ENCODE data around the gene KIF23. TPM values are rescaled to one million over a fixed set of nuclear protein-coding genes. Genes with fewer than 3 reads are reported as not detected.

The KIF23 gene
- total and polyA plus RNA-seq, 2 donors (not counting 1 experiment from before 2014, with no cell fraction given): 16.5 to 19.4 TPM

DNA sequence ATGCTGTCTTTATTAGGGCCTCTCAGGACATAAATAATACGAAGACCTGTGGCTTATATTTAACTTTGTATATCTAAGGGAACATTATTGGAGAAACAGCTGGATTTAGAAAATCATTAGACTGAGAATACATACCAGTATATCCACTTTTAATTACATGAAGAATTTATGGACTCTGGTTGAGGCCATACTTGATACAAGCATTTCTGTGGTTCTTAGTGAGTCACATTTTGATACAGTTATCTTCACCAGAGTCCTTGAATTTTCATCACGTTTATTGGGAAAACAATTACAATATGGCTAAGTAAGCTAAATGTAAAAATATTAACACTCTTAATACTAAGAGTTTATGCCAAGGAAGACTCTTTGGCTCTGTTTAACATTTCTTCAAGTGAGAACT lies 9.9 kb downstream of the KIF23 start:
- peaks cover 5% of the 10 kb centered on the region for H3K36me3 ChIP-seq (ENCODE audit: control insufficient read depth, insufficient read depth, low read length)
- TF ChIP-seq EZH2 (IDR thresholded peaks at IDR 0.05; ENCODE audit: low read length, missing control alignments): no peak
- TF ChIP-seq, protein P1, sequence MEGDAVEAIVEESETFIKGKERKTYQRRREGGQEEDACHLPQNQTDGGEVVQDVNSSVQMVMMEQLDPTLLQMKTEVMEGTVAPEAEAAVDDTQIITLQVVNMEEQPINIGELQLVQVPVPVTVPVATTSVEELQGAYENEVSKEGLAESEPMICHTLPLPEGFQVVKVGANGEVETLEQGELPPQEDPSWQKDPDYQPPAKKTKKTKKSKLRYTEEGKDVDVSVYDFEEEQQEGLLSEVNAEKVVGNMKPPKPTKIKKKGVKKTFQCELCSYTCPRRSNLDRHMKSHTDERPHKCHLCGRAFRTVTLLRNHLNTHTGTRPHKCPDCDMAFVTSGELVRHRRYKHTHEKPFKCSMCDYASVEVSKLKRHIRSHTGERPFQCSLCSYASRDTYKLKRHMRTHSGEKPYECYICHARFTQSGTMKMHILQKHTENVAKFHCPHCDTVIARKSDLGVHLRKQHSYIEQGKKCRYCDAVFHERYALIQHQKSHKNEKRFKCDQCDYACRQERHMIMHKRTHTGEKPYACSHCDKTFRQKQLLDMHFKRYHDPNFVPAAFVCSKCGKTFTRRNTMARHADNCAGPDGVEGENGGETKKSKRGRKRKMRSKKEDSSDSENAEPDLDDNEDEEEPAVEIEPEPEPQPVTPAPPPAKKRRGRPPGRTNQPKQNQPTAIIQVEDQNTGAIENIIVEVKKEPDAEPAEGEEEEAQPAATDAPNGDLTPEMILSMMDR (conservative IDR thresholded peaks at IDR 0.05 in 1 of 2, IDR thresholded peaks at IDR 0.05 in 1 of 2; ENCODE audit: low read depth in 1 of 2, low read length in 2 of 2): no peak
- peaks cover 26% of the 10 kb centered on the region for H3K79me2 ChIP-seq (ENCODE audit: control insufficient read depth, insufficient read depth, low read length)
- no peaks in the 10 kb centered on the region for H4K20me1 ChIP-seq (ENCODE audit: control insufficient read depth, extremely low read depth, insufficient read depth, low read length)
- no peak overlapping the region for H2AFZ ChIP-seq (ENCODE audit: low read length)
- no peaks in the 10 kb centered on the region for H3K27me3 ChIP-seq (ENCODE audit: control insufficient read depth, insufficient read depth, low read length)
- no peak overlapping the region for H3K4me2 ChIP-seq (ENCODE audit: extremely low read depth, insufficient read depth, low read length)
- no peaks in the 10 kb centered on the region for H3K9me3 ChIP-seq (ENCODE audit: control insufficient read depth, insufficient read depth, low read depth, low read length)
- H3K27ac ChIP-seq (ENCODE audit: insufficient read depth, low read length): no peak overlapping the region
- DNase-seq (ENCODE audit: low read depth in 2 of 2): peak in 1 of 2 donors; percentile 63
- no peak overlapping the region for H3K9ac ChIP-seq (ENCODE audit: insufficient read depth, low read length)
- no peaks in the 10 kb centered on the region for H3K4me1 ChIP-seq (ENCODE audit: control insufficient read depth, extremely low read depth, insufficient read depth, low read length)
- no peak overlapping the region for H3K4me3 ChIP-seq (replicated peaks in 1 of 4; ENCODE audit: control extremely low read depth in 1 of 4, insufficient read depth in 1 of 4, low read depth in 3 of 4, low read length in 4 of 4)

DNA sequence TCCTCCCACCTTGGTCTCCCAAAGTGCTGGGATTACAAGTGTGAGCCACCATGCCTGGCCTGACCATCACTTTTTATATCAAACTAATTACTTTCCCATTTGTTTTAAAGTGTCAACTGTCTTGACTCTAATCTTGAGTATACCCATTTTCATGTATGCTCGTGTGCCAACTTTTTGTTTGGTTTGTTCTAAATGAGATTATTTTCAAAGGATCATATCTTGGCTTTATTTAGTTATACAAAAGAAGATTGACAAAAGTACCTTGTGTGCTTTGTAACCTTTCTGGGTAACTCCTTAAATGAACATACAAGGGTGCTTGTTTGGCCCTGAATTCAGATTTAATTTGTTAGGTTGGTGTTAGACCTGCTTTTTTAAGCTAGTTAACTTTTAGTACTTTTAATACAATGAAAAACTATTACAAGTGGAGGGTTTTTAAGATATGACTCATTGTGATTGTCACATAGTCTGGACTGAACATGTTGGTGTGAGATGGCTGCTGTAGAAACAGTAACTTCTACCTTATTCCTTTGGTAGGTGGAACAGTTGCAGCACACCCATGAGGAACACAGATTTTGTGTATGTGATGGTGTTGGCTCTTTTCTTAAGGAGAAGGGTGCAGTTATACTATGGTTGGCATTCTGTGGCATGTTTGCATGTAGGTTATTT lies 10.7 kb downstream of the KIF23 start:
- Histone ChIP-seq H3K4me3 (replicated peaks in 1 of 4; ENCODE audit: control extremely low read depth in 1 of 4, insufficient read depth in 1 of 4, low read depth in 3 of 4, low read length in 4 of 4) (no peak overlapping the region), H2AFZ (ENCODE audit: low read length) (no peak overlapping the region), H3K27ac (ENCODE audit: insufficient read depth, low read length) (no peak overlapping the region), H3K9ac (ENCODE audit: insufficient read depth, low read length) (no peak overlapping the region), H3K4me1 (ENCODE audit: control insufficient read depth, extremely low read depth, insufficient read depth, low read length) (no peaks in the 10 kb centered on the region), H3K9me3 (ENCODE audit: control insufficient read depth, insufficient read depth, low read depth, low read length) (no peaks in the 10 kb centered on the region), H4K20me1 (ENCODE audit: control insufficient read depth, extremely low read depth, insufficient read depth, low read length) (no peaks in the 10 kb centered on the region), H3K79me2 (ENCODE audit: control insufficient read depth, insufficient read depth, low read length) (peaks cover 18% of the 10 kb centered on the region), H3K27me3 (ENCODE audit: control insufficient read depth, insufficient read depth, low read length) (no peaks in the 10 kb centered on the region), H3K36me3 (ENCODE audit: control insufficient read depth, insufficient read depth, low read length) (peaks cover 6% of the 10 kb centered on the region), H3K4me2 (ENCODE audit: extremely low read depth, insufficient read depth, low read length) (no peak overlapping the region)
- TF ChIP-seq, protein P1 (conservative IDR thresholded peaks at IDR 0.05 in 1 of 2, IDR thresholded peaks at IDR 0.05 in 1 of 2; ENCODE audit: low read depth in 1 of 2, low read length in 2 of 2): no peak
- TF ChIP-seq EZH2 (IDR thresholded peaks at IDR 0.05; ENCODE audit: low read length, missing control alignments): no peak
- peak in 1 of 2 donors; percentile 36 for DNase-seq (ENCODE audit: low read depth in 2 of 2)

DNA sequence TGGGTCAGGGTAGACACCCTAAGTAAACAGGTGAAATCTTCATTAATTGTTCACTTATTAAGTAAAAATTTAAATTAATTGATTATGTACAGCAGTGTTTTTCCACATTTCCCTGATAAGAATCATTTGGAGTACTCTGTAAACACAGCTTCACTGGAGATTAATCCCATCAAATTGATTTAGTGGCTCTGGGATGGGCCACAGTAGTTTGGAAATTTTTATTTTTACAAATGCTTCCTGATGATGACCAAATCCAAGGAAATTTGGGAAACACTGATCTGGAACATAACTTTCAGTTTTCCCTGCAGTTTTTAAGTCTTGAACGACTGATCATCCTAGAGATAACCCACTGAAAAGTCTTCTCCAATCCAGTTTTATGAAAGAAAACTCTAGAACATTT lies 19.7 kb downstream of the KIF23 start:
- H3K27me3 ChIP-seq (ENCODE audit: control insufficient read depth, insufficient read depth, low read length): no peaks in the 10 kb centered on the region
- H3K9me3 ChIP-seq (ENCODE audit: control insufficient read depth, insufficient read depth, low read depth, low read length): no peaks in the 10 kb centered on the region
- no peaks in the 10 kb centered on the region for H4K20me1 ChIP-seq (ENCODE audit: control insufficient read depth, extremely low read depth, insufficient read depth, low read length)
- DNase-seq (ENCODE audit: low read depth in 2 of 2): no peak
- no peak overlapping the region for H3K27ac ChIP-seq (ENCODE audit: insufficient read depth, low read length)
- H3K9ac ChIP-seq (ENCODE audit: insufficient read depth, low read length): no peak overlapping the region
- peaks cover 10% of the 10 kb centered on the region for H3K79me2 ChIP-seq (ENCODE audit: control insufficient read depth, insufficient read depth, low read length)
- no peak for TF ChIP-seq EZH2 (IDR thresholded peaks at IDR 0.05; ENCODE audit: low read length, missing control alignments)
- TF ChIP-seq, protein P1 (conservative IDR thresholded peaks at IDR 0.05 in 1 of 2, IDR thresholded peaks at IDR 0.05 in 1 of 2; ENCODE audit: low read depth in 1 of 2, low read length in 2 of 2): no peak
- no peak overlapping the region for H3K4me3 ChIP-seq (replicated peaks in 1 of 4; ENCODE audit: control extremely low read depth in 1 of 4, insufficient read depth in 1 of 4, low read depth in 3 of 4, low read length in 4 of 4)
- H3K4me1 ChIP-seq (ENCODE audit: control insufficient read depth, extremely low read depth, insufficient read depth, low read length): no peaks in the 10 kb centered on the region
- H3K36me3 ChIP-seq (ENCODE audit: control insufficient read depth, insufficient read depth, low read length): peaks cover 12% of the 10 kb centered on the region
- no peak overlapping the region for H2AFZ ChIP-seq (ENCODE audit: low read length)
- no peak overlapping the region for H3K4me2 ChIP-seq (ENCODE audit: extremely low read depth, insufficient read depth, low read length)

Data from fibroblast of lung (primary cell).